Ovary (tissue), 3 donors: Measurements from ENCODE around the gene RYR1.

Experiments used
- CTCF ChIP-seq, 3 donors: fragments of 450-650 bp in 2 of 3; fragments of 200-600 bp in 1 of 3; IDR thresholded peaks; one replicate each; pipeline versions ENCODE4 v1.5.1 to v1.8.0; 2016 to 2022; ENCODE audit warnings: antibody characterized with exemption in 3 of 3, mild to moderate bottlenecking in 1 of 3
- EP300 ChIP-seq: sonication (generic); formaldehyde crosslinking; IDR thresholded peaks from one replicate; pipeline ENCODE4 v1.6.1; 2017; ENCODE audit warnings: antibody characterized with exemption
- POLR2A ChIP-seq: fragments of 450-650 bp; IDR thresholded peaks from one replicate; pipeline ENCODE4 v1.6.1; 2017; ENCODE audit warnings: antibody characterized with exemption, mild to moderate bottlenecking, moderate library complexity
- donor health status: DM: no; HTN: no; CAD: no.

DNA sequence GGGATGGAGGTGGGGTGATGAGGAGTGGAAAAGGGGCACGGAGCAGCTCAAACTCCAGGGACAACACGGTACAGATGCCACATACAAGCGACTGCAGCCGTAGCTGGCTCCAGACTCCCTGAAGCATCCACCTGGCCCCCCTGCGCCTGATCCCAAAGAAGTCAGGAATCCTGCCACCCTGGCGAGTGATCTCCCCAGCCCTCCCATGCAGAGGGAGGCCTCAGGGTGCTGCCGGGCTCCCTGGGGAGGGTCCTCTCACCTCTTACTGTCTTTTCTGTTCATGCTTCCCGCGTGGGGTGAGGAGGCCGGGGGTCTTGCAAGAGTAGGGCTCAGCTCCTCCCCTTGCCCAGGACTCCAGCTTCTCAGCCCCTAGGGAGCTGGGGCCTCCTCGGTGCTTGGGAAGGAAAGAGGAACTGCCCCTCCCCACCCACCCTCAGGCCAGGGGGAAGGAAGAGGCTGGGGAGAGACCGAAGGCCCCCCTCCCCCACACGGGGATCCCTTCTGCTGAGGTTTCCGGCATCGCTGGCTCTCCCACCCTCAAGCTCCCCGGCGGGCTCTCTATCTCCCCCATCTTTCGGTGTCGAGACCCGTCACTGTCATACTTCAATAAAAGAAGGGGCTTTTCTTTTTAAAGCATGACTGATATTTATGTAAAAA is 7.6 kb upstream of the RYR1 start, which contains the start of gene RASGRP4:
- TF ChIP-seq CTCF (IDR thresholded peaks at IDR 0.05) (no peak), POLR2A (no peak), EP300 (no peak)
